Mucosa of descending colon (tissue), 3 donors: ENCODE measurements around the gene PLA2G12A. TPM values are rescaled to one million over a fixed set of nuclear protein-coding genes. Genes with fewer than 3 reads are reported as not detected.

Experiments used
- ATAC-seq: fragments of 200-7000 bp; cut with Tn5 transposase; one replicate; pipeline ENCODE4 v1.9.1; 2020; ENCODE audit warnings: mild to moderate bottlenecking, moderate library complexity
- DNase-seq, 3 donors: peaks; one replicate each; pipeline ENCODE4 v3.0.0-alpha.2; 2020
- H3K36me3 ChIP-seq: fragments of 200-600 bp; one replicate; pipeline ENCODE4 v1.8.0; 2021; ENCODE audit warnings: low read depth, mild to moderate bottlenecking
- H3K4me1 ChIP-seq: fragments of 200-600 bp; one replicate; pipeline ENCODE4 v1.8.0; 2021; ENCODE audit warnings: low read depth, mild to moderate bottlenecking
- H3K4me3 ChIP-seq: fragments of 200-600 bp; one replicate; pipeline ENCODE4 v1.8.0; 2021; ENCODE audit warnings: mild to moderate bottlenecking
- H3K9me3 ChIP-seq: fragments of 200-600 bp; one replicate; pipeline ENCODE4 v1.8.0; 2021; ENCODE audit warnings: mild to moderate bottlenecking
- CTCF ChIP-seq: fragments of 200-600 bp; IDR thresholded peaks from one replicate; pipeline ENCODE4 v1.8.0; 2022; ENCODE audit warnings: antibody characterized with exemption, mild to moderate bottlenecking
- intact Hi-C, 2 donors: fragments of 100-400 bp; cut with DNase I in 1 of 2; cut with micrococcal nuclease in 1 of 2; formaldehyde crosslinking; loops; one replicate each; pipeline versions ENCODE4 v1.11.0 to v1.11.1; 2022; cut with DNase I, micrococcal nuclease
- total RNA-seq, 3 donors: library from RNA; stranded (reverse); fragmentation: NEBNext Ultra II Directional in 2 of 3; extraction: Animal tissue kit (Norgen Biotek cat#: 25700) in 2 of 3; gene quantifications; one replicate each; pipeline versions ENCODE4 v1.2.1 to v1.2.4, GENCODE V29; 2021 to 2023
- donor health status: DM: no; HTN: no; CAD: no; lungs with moderate emphysema.
- donor health status: DM: no; HTN: no; CAD: no.
- donor health status: DM: no; HTN: yes; CAD: no.

Gene PLA2G12A
- total RNA-seq, 3 donors from 2014 or later: 30.9 to 45.3 (median 43.5) TPM

DNA sequence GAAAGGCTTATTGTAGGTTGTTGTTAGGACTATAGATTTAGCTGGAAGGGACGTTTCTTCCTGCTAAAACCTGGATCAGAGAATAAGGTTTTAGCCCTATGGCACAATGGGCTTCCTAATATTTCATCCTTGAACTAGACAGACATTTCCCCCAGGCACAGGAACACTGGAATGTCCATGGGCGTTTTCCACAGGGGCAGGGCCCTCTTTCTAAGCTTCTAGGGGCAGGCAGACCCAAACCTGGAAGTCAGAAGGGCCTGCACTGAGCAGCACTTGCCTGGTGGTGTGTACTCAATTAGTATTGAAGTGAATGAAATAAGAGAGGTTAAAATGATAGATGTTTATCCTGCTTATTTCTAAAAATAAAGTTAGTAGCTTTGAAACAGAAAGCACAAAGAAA lies 67.8 kb downstream of the PLA2G12A start:
- no peak overlapping the region for H3K4me3 ChIP-seq
- ATAC-seq (no peak), DNase-seq (no peak)
- no peak for TF ChIP-seq CTCF
- no peaks in the 10 kb centered on the region for H3K36me3 ChIP-seq
- H3K9me3 ChIP-seq: no peaks in the 10 kb centered on the region
- intact Hi-C loops: no loop called here
- H3K4me1 ChIP-seq: no peaks in the 10 kb centered on the region

Other genes with a start within 250 kb of the PLA2G12A start
- gene MCUB, start 169.8 kb downstream of the PLA2G12A start, total RNA-seq: 10 to 100 TPM in 1 of 3 donors, 1 to 10 TPM in 2; 2.7 to 11.5 (median 6.6) TPM
- 10 to 100 TPM; 40.1 to 81.5 (median 78.7) TPM for gene CASP6, start 26.6 kb downstream of the PLA2G12A start, total RNA-seq
- gene CFI, start 71.9 kb upstream of the PLA2G12A start, total RNA-seq: 10 to 100 TPM in 1 of 3 donors, 1 to 10 TPM in 2; 3.3 to 11.8 (median 6.6) TPM
- gene GAR1, start 85.7 kb upstream of the PLA2G12A start, total RNA-seq: 10 to 100 TPM; 10.3 to 15.9 (median 11.5) TPM
- not detected for gene RRH, start 97.9 kb upstream of the PLA2G12A start, total RNA-seq
- gene LRIT3, start 118.0 kb upstream of the PLA2G12A start, total RNA-seq: under 1 TPM in 1 of 3 donors, not detected in 2; 0.06 TPM
- gene EGF, start 182.8 kb upstream of the PLA2G12A start, total RNA-seq: 1 to 10 TPM; 1.6 to 2.6 (median 2.5) TPM